Endothelial cell of umbilical vein (primary cell): Measurements from ENCODE around the gene GPR146.

Experiments used
- CTCF ChIP-seq, 2 donors: IDR thresholded peaks; 1 replicate in 1 of 2; 2 replicates in 1 of 2; pipeline ENCODE4 v1.5.1; 2011; ENCODE audit warnings: low read length in 2 of 2, mild to moderate bottlenecking in 2 of 2, moderate library complexity in 2 of 2, control low read depth in 1 of 2, inconsistent platforms in 1 of 2, low read depth in 1 of 2; ENCODE audit not compliant: insufficient read depth in 1 of 2; ENCODE audit errors: extremely low read depth in 1 of 2
- EZH2 ChIP-seq: IDR thresholded peaks from 2 replicates; pipeline ENCODE4 v1.6.1; 2012; ENCODE audit warnings: borderline replicate concordance, low read depth, mild to moderate bottlenecking, moderate library complexity, low read length, inconsistent platforms; ENCODE audit not compliant: severe bottlenecking
- FOS ChIP-seq: IDR thresholded peaks from 2 replicates; pipeline ENCODE4 v1.6.1; 2011; ENCODE audit warnings: mild to moderate bottlenecking, low read length, moderate library complexity, borderline replicate concordance; ENCODE audit not compliant: insufficient read depth
- JUN ChIP-seq: IDR thresholded peaks from 2 replicates; pipeline ENCODE4 v1.6.1; 2011; ENCODE audit warnings: borderline replicate concordance, low read depth; ENCODE audit not compliant: insufficient read length, insufficient read depth
- MYC ChIP-seq: IDR thresholded peaks from one replicate; pipeline ENCODE4 v1.6.1; 2011; ENCODE audit warnings: mild to moderate bottlenecking, low read depth, low read length
- POLR2A ChIP-seq: IDR thresholded peaks from 2 replicates; pipeline ENCODE4 v1.6.1; 2012; ENCODE audit warnings: low read depth, mild to moderate bottlenecking, control low read depth, low read length
- POLR2AphosphoS5 ChIP-seq: IDR thresholded peaks from 2 replicates; pipeline ENCODE4 v1.6.1; 2012; ENCODE audit warnings: low read depth, mild to moderate bottlenecking, control low read depth, low read length, moderate library complexity; ENCODE audit not compliant: insufficient read depth
- TF ChIP-seq, protein P1 (sequence below): IDR thresholded peaks from 2 replicates; pipeline ENCODE4 v1.6.1; 2011; ENCODE audit not compliant: insufficient read depth, insufficient read length

DNA sequence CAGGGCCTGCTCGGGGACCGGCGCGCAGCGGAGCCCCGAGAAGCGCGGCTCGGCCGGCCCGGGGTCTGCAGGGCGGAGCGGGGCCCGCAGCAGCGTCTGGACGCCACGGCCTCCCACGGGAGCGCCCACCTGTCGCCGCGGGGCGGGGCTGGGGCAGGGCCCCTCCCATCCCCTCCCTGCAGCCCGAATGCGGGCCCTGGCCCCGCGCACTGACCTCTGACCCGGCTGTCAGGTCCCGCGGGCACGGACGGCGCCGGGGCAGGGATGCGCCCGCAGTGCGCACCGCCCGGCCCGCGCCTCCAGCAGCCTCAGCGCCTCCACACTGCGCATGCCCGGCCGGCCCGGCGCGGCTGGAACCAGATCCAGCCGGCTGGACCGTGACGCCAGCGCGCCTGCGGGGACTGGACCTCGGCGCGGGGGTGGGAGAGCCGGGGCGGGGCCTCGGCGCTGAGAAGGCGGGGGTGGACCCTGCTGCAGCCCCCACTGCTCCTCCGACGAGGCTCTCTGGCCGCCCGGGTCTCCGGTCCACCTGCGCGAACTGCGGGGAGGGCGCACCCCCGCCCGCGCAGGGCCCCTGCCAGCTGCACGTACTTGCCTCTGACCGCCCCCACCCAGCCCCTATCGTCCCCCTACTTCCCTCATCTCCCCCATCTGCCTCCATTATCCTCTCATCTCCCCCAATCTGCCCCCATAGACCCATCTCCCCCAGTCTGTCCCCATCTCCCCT lies 16.1 kb upstream of the GPR146 start:
- TF ChIP-seq POLR2AphosphoS5 (peak; percentile 82), CTCF (IDR thresholded peaks at IDR 0.05; ENCODE audit: extremely low read depth in 1 of 2, insufficient read depth in 1 of 2, low read depth in 1 of 2, low read length in 2 of 2) (no peak), POLR2A (peak; percentile 34), MYC (no peak), EZH2 (no peak), FOS (no peak), JUN (no peak)
- TF ChIP-seq, protein P1, sequence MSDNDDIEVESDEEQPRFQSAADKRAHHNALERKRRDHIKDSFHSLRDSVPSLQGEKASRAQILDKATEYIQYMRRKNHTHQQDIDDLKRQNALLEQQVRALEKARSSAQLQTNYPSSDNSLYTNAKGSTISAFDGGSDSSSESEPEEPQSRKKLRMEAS, result no peak
